GM18868 (cell line): Measurements from ENCODE around the gene HOXA1.

Source experiments
- ATAC-seq: cut with Tn5 transposase; IDR thresholded peaks from one replicate; pipeline ENCODE4 v1.9.1; 2021; ENCODE audit warnings: mild to moderate bottlenecking, moderate library complexity; ENCODE audit not compliant: unreplicated experiment

Gene HOXA1

DNA sequence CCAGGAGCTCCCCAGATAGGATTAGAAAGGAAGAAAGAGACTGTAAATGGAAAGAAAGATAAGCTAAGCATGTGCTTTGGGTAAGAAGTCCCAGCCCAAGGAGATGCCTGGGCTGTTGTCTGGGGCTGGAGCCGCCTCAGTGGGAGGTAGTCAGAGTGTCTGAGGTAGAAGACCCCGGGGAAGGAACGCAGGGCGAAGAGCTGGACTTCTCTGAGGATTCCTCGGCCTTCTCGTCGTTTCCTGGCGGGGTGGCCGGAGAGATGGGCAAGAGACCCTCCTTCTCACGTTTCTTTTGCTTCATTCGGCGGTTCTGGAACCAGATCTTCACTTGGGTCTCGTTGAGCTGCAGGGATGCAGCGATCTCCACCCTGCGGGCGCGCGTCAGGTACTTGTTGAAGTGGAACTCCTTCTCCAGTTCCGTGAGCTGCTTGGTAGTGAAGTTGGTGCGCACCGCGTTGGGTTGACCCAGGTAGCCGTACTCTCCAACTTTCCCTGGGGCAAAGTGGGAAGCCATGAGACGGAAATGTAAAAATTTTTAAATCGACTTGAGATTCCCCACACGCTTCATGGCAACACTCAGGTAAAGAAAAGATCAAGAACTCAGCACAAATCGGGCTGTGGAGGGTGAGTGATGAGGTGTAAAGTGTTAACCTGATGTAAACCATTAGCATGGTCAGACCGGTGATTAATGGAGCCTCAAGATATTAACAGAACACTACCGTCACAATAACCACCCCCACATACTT is 1.3 kb downstream of the HOXA1 start:
- no peak for ATAC-seq

DNA sequence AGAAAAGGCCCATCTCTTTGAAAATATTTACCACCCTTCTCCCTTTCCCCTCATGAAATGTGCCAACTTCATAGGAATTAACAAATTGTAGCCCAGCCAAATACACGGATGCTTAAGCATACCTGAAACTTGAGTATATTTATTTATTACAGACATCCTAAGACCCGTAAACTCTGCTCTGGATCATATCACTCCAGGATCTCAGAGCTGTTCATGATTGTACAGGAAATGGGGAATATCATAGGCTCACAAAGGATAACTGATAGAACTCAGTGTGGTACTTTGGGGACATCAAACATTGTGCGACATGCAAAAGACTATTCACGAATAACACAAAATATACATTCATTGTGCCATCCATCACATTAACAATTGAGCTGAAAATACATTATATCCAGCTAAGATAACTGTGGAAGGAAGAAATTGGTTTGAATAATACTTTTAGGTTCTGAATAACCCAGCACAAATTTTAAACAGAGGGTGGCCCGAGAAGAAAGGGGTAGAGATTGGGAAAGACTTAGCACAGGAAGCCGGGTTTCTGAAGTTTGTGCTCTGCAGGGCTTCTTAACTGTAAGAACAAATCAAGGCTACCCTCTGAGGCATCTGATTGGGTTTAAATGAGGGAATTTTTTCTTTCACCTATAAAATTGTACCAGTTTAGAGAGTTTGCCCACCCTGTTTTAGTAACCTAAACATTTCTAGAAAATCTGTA is 2.5 kb downstream of the HOXA1 start:
- no peak for ATAC-seq

DNA sequence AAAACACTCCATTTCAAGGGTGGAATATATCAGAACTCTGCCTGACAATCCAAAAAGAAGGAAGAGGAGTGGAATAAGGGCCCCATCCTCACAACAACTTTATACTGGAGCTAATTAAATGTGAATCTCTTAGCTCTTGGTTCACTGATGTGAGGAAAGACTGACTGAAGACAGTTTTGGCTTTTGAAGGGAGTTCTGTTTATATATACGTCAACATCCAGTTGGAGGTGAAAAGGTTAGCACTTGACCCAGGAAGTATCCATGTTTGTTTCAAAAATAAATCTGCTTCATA is 3.0 kb downstream of the HOXA1 start:
- no peak for ATAC-seq

- no peak for ATAC-seq
These were observed 3.6 kb downstream of the HOXA1 start for GRCh38 chr7:27091941-27092818.

GRCh38 chr7:27091105-27091504 is 4.7 kb downstream of the HOXA1 start:
- no peak for ATAC-seq

- no peak for ATAC-seq
These were observed 7.5 kb downstream of the HOXA1 start for GRCh38 chr7:27088002-27088922.

- ATAC-seq: no peak
These were observed 12.2 kb downstream of the HOXA1 start for GRCh38 chr7:27083646-27084045.

GRCh38 chr7:27082171-27082570 is 13.6 kb downstream of the HOXA1 start:
- no peak for ATAC-seq

GRCh38 chr7:27080844-27081436 is 14.9 kb downstream of the HOXA1 start:
- no peak for ATAC-seq

DNA sequence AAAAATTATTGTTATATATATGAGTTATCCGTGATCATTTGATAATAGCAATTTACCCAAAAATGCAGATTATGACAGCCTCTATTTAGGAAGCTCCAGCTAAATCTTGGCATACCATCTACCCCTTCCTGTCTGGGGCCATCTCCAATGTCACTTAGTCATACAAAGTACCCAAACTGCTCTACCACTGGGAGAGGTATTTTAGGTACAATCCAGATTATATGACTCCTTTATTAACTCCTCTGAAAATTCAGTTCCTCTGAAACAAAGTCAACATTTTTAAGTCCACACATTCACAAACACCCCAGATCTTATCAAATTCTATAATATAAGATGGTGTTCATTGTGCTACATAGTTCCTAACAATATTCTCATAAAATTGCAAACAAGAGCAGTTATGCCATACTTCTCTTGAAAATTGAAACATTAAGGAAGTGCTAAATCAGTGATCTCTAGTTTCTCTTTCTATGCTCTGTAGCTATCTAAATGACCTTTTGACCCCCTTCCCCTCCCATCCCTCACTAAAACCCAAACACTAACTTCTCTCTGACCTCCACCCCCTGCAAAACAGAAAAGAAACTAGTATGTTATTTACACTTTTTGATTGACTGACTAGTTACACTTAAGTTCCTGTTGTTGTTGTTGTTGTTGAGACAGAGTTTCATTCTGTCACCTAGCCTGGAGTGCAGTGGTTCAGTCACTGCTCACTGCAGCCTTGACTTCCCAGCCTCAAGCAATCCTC is 16.4 kb downstream of the HOXA1 start:
- no peak for ATAC-seq

GRCh38 chr7:27078616-27079233 is 17.1 kb downstream of the HOXA1 start:
- no peak for ATAC-seq

DNA sequence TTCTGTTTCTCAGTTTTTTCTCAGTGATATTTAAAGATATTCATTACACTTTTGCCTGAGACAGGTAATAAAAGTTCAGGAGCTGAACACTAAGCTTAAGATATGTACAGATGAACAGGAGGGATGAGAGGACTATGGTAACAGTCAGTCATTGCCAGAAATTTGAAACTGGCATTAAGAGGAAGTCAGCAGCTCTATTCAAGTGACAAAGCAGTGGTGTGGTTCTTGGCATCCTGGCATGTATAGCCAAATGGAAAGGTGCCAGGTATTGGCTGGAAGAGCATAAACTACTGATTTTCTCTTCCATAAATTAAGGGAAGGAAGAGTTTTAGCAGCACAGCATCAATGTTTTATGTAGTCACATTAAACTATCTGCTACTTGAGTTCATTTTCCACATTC is 22.7 kb downstream of the HOXA1 start:
- ATAC-seq: no peak

DNA sequence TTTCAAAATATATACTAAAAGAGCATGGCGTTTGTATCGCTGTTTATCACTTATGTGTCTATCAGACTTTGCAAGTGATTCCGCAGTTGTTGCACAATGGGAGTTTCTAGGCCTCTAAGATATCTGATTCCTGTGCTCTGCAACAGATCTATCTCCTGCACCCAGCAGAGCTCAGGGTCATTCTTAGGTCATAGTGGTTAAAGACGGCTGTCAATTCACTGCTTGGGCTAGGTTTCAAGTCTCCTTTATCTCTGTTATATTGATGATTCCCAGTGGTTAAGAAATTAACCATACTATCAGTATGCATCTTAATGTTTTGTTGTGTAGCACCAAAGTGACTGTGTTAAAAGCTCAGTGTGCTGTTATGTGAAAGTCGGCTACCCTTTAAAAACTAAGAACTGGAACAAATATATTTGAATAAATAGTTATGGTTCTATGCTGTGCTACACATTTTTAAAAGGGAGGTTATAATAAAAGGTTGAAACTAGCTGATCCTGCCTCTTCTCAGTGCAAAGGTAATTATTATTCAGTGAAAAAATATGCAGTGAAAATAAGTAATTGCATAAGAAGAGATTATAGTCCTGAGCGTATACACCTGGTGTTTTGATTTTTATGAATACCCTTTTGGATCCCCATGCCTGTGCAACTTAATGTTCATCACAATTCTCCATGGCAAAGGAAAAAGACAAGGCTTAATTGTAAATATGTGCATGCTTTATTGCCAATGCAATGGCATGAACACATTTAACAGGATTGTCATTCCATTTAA is 24.0 kb downstream of the HOXA1 start:
- ATAC-seq: no peak

DNA sequence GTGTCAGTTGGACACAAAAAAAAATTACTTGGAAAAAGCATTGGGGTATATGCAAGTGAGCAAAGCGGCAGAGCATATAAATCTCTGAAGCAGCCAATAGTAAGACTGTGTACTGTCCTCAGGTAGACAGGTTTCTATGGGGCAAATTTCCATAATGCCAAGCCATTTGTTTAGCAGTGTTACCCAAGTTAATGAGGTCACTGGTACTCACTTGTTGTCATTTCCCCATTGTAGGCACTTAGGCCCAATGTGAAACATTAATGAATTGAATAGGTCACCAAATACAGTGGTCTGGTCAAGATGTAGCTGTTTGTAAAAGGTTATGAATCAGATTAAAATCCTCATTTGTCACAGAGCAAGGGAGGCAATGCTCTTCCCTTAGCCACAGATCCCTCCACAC is 27.5 kb downstream of the HOXA1 start:
- no peak for ATAC-seq

GRCh38 chr7:27066148-27066547 is 29.7 kb downstream of the HOXA1 start:
- ATAC-seq: no peak

- ATAC-seq: no peak
These were observed 30.1 kb downstream of the HOXA1 start for GRCh38 chr7:27065709-27066108.

DNA sequence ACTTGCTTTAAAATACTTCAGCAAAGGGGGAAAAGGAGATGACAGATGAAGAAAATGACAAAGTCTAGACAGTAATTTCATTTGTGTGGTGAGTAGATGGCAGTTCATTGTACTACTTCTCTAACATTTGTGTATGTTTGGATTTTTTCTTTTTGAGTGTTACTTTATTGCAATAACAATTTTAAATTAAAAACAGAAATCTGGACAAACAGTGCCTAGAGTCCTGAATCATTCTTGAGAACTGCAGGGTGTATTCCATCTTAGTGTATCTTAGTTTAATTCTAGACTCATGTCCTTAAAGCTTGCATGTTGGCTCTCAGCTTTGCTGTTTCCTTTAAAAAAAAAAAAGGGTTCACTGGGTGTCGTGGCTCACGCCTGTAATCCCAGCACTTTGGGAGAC is 31.1 kb downstream of the HOXA1 start:
- ATAC-seq: no peak

GRCh38 chr7:27064159-27064558 is 31.6 kb downstream of the HOXA1 start:
- no peak for ATAC-seq
